K562 (cell line): ENCODE results near the gene LRRC4. TPM values are rescaled to one million over a fixed set of nuclear protein-coding genes. Genes with fewer than 3 reads are reported as not detected.

Experiments
- ATAC-seq: fragments of 200-7000 bp; cut with Tn5 transposase; 3 replicates; pipeline ENCODE4 v1.9.1; 2020; ENCODE audit warnings: moderate library complexity
- BruUV-seq: library from RNA; stranded (reverse); fragments of 400-500 nt; replicated peaks from 2 replicates; lab custom pipeline; 2021; lab: Mats Ljungman, UMichigan
- CTCF ChIA-PET: fragments of 300-600 bp; formaldehyde crosslinking; extraction: SDS; loops from one replicate; lab custom pipeline; 2021; ENCODE audit warnings: low intra/inter-chr PET ratio; lab: Yijun Ruan, JAX
- POLR2A ChIA-PET: fragments of 300-600, 350-650 bp; sonication (Branson Sonifier 250); formaldehyde crosslinking; extraction: SDS; loops from one replicate; lab custom pipeline; 2021; ENCODE audit warnings: antibody characterized with exemption, inconsistent platforms; lab: Yijun Ruan, JAX
- DNase-seq, 4 experiments: peaks; one replicate each; pipeline versions ENCODE4 v3.0.0 to v3.0.0-alpha.2; 2011 to 2018; ENCODE audit warnings: low spot score in 3 of 4, mixed read lengths in 3 of 4; ENCODE audit errors: extremely low read depth in 1 of 4
- FAIRE-seq: peaks from 2 replicates; lab custom pipeline; 2011; peaks lifted over from hg19 to GRCh38; lab: Jason Lieb, UNC
- H2AFZ ChIP-seq: 2 replicates; pipeline ENCODE4 v1.6.0; 2011; ENCODE audit warnings: low read depth, low read length, control low read depth, inconsistent platforms
- H3K27ac ChIP-seq: fragments of 200-600 bp; 3 replicates; pipeline ENCODE4 v1.8.0; 2011; ENCODE audit warnings: low read depth, mild to moderate bottlenecking, control low read depth, inconsistent platforms, low read length, moderate library complexity, mixed read lengths; ENCODE audit errors: extremely low read depth
- H3K27me3 ChIP-seq, 2 experiments: fragments of 300-600 bp in 1 of 2; 2 replicates in 1 of 2; 3 replicates in 1 of 2; pipeline versions ENCODE4 v1.6.0 to v1.8.0; 2011; ENCODE audit warnings: inconsistent platforms in 2 of 2, low read length in 2 of 2, mild to moderate bottlenecking in 1 of 2, mixed read lengths in 1 of 2, moderate library complexity in 1 of 2; ENCODE audit not compliant: control insufficient read depth in 2 of 2, insufficient read depth in 2 of 2
- H3K36me3 ChIP-seq: fragments of 300-600 bp; 3 replicates; pipeline ENCODE4 v1.8.0; 2011; ENCODE audit warnings: mild to moderate bottlenecking, low read length, inconsistent platforms; ENCODE audit not compliant: control insufficient read depth, insufficient read depth
- H3K4me1 ChIP-seq, 2 experiments: fragments of 200-600 bp in 1 of 2; replicated peaks in 1 of 2; 2 replicates in 1 of 2; 3 replicates in 1 of 2; pipeline versions ENCODE4 v1.5.1 to v1.8.0; 2011; ENCODE audit warnings: inconsistent platforms in 2 of 2, low read length in 2 of 2, mild to moderate bottlenecking in 1 of 2, mixed read lengths in 1 of 2, moderate library complexity in 1 of 2; ENCODE audit not compliant: control insufficient read depth in 2 of 2, insufficient read depth in 2 of 2
- H3K4me2 ChIP-seq: 2 replicates; pipeline ENCODE4 v1.6.1; 2011; ENCODE audit warnings: low read length, control low read depth, inconsistent platforms, mixed read lengths; ENCODE audit not compliant: insufficient read depth
- H3K4me3 ChIP-seq: fragments of 200-600 bp; sonication (generic), shearing (Covaris generic); 2 replicates; pipeline ENCODE4 v1.5.1; 2016; ENCODE audit warnings: control low read depth, inconsistent platforms
- H3K79me2 ChIP-seq: fragments of 200-600 bp; 3 replicates; pipeline ENCODE4 v1.8.0; 2011; ENCODE audit warnings: low read length, inconsistent platforms; ENCODE audit not compliant: control insufficient read depth, insufficient read depth
- H3K9ac ChIP-seq, 2 experiments: 2 replicates each; pipeline versions ENCODE4 v1.6.0 to v1.6.1; 2011; ENCODE audit warnings: low read depth in 2 of 2, low read length in 2 of 2, control low read depth in 1 of 2, inconsistent platforms in 1 of 2, mild to moderate bottlenecking in 1 of 2, mixed read lengths in 1 of 2; ENCODE audit not compliant: insufficient read depth in 1 of 2
- H3K9me1 ChIP-seq: one replicate; pipeline ENCODE4 v1.6.0; 2011; ENCODE audit warnings: inconsistent platforms, mild to moderate bottlenecking, low read length, moderate library complexity; ENCODE audit not compliant: control insufficient read depth, insufficient read depth
- H3K9me3 ChIP-seq: replicated peaks from 2 replicates; pipeline ENCODE4 v1.5.1; 2011; ENCODE audit warnings: low read depth, low read length, inconsistent platforms; ENCODE audit not compliant: control insufficient read depth, insufficient read depth
- H4K20me1 ChIP-seq: replicated peaks from 2 replicates; pipeline ENCODE4 v1.6.1; 2011; ENCODE audit warnings: low read length, inconsistent platforms, mixed read lengths; ENCODE audit not compliant: control insufficient read depth, insufficient read depth
- ASH1L ChIP-seq: fragments of 450-650 bp; IDR thresholded peaks from 2 replicates; pipeline ENCODE4 v1.6.1; 2018; ENCODE audit warnings: borderline replicate concordance, mild to moderate bottlenecking, low read depth; ENCODE audit not compliant: partially characterized antibody
- ATF1 ChIP-seq, 2 experiments: fragments of 450-650 bp in 1 of 2; IDR thresholded peaks; 2 replicates each; pipeline ENCODE4 v1.6.1; 2016; ENCODE audit warnings: missing compliant biosample characterization in 1 of 2, missing genetic modification characterization in 1 of 2
- CTCF ChIP-seq, 3 experiments: IDR thresholded peaks in 2 of 3; conservative IDR thresholded peaks in 1 of 3; 2 replicates each; pipeline ENCODE4 v1.5.1; 2011 to 2012; ENCODE audit warnings: low read length in 3 of 3, mild to moderate bottlenecking in 3 of 3, control low read depth in 2 of 3, improper control_type of control experiment in 1 of 3, inconsistent platforms in 1 of 3, low read depth in 1 of 3, mixed read lengths in 1 of 3, moderate library complexity in 1 of 3; ENCODE audit not compliant: insufficient read depth in 2 of 3
- FOXP4 ChIP-seq: sonication (generic); formaldehyde crosslinking; IDR thresholded peaks from 2 replicates; pipeline ENCODE4 v1.8.0; 2022; ENCODE audit warnings: mild to moderate bottlenecking, missing genetic modification reagents, borderline replicate concordance
- LARP7 ChIP-seq: fragments of 450-650 bp; IDR thresholded peaks from 2 replicates; pipeline ENCODE4 v1.6.1; 2016
- NCOA1 ChIP-seq: fragments of 450-650 bp; IDR thresholded peaks from 2 replicates; pipeline ENCODE4 v1.6.1; 2016; ENCODE audit warnings: low read depth
- NR1H2 ChIP-seq: sonication (generic); formaldehyde crosslinking; IDR thresholded peaks from 2 replicates; pipeline ENCODE4 v1.4.0; 2020; ENCODE audit warnings: mild to moderate bottlenecking, missing genetic modification reagents
- POLR2G ChIP-seq: fragments of 200-400 bp; formaldehyde crosslinking; IDR thresholded peaks from 2 replicates; pipeline ENCODE4 v1.6.1; 2017; ENCODE audit warnings: low read depth, mild to moderate bottlenecking, antibody characterized with exemption, low read length, moderate library complexity
- RBM22 ChIP-seq: fragments of 200-400 bp; formaldehyde crosslinking; IDR thresholded peaks from 2 replicates; pipeline ENCODE4 v1.6.1; 2018; ENCODE audit warnings: low read length, low read depth; ENCODE audit not compliant: poor library complexity, severe bottlenecking
- RHOXF2B ChIP-seq: fragments of 250-450 bp; sonication (Bioruptor Pico); conservative IDR thresholded peaks from 2 replicates; pipeline ENCODE4 v1.5.1; 2021
- ZNF239 ChIP-seq: fragments of 250-450 bp; sonication (Bioruptor Pico); IDR thresholded peaks from 2 replicates; pipeline ENCODE4 v1.4.0; 2020; ENCODE audit warnings: mild to moderate bottlenecking
- ZNF699 ChIP-seq: fragments of 250-450 bp; sonication (Bioruptor Pico); IDR thresholded peaks from 2 replicates; pipeline ENCODE4 v1.8.0; 2021; ENCODE audit warnings: mild to moderate bottlenecking, moderate library complexity; ENCODE audit not compliant: insufficient replicate concordance
- WGBS: fragments of 100-300 bp; shearing (Covaris generic); methylation state at CpG from one replicate; pipeline ENCODE4 v1.1.6; 2016; ENCODE audit warnings: low coverage, mixed read lengths; ENCODE audit not compliant: insufficient coverage; ENCODE audit errors: missing lambda C conversion rate; 5-methylcytosine and 5-hydroxymethylcytosine counted together
- in situ Hi-C: fragments of 300-500 bp; cut with MboI; formaldehyde crosslinking; loops from 4 replicates; pipeline ENCODE4 v1.15.0; 2018; ENCODE audit warnings: inconsistent platforms, mixed read lengths
- intact Hi-C: fragments of 100-400 bp; cut with micrococcal nuclease; formaldehyde crosslinking; loops from 2 replicates; pipeline ENCODE4 v1.14.2; 2022
- polyA plus RNA-seq, 8 experiments: library from polyadenylated mRNA; depleted of rRNA in 4 of 8; stranded (reverse) in 5 of 8; unstranded in 3 of 8; fragments of >200 nt; fragmentation: Nextera tagmentation in 2 of 8; fragmentation: Illumina TruSeq in 1 of 8; extraction: Ambion mirVana in 2 of 8; extraction: Trizol in 1 of 8; gene quantifications; 2 replicates each; pipeline versions ENCODE4 v1.2.1 to v1.2.3, GENCODE V29; 2011 to 2014; ENCODE audit warnings: inconsistent platforms in 1 of 8, missing spikeins in 1 of 8
- total RNA-seq, 7 experiments: library from RNA; depleted of rRNA in 6 of 7; stranded (reverse); fragments of >200 nt in 6 of 7; fragmentation: Illumina TruSeq in 2 of 7; extraction: Trizol in 2 of 7; gene quantifications; 2 replicates each; pipeline versions ENCODE4 v1.2.1 to v1.2.3, GENCODE V29; 2011 to 2021; ENCODE audit warnings: low replicate concordance in 1 of 7
- TF ChIP-seq, protein P1 (sequence below): fragments of 250-450 bp; sonication (Bioruptor Pico); IDR thresholded peaks from 2 replicates; pipeline ENCODE4 v1.8.0; 2021; ENCODE audit warnings: borderline replicate concordance, mild to moderate bottlenecking, moderate library complexity; ENCODE audit not compliant: poor library complexity, severe bottlenecking
- TF ChIP-seq, protein P2 (sequence below): sonication (generic); formaldehyde crosslinking; IDR thresholded peaks from 2 replicates; pipeline ENCODE4 v1.8.0; 2022; ENCODE audit warnings: missing genetic modification reagents, mild to moderate bottlenecking, moderate library complexity, borderline replicate concordance

The LRRC4 gene
- total and polyA plus RNA-seq, 9 of the 15 experiments (the other 6 are each of a cell fraction or from before 2014, with no cell fraction given): 0.04 to 0.11 TPM; not detected in 7

GRCh38 chr7:128071801-128072200 lies 40.6 kb upstream of the LRRC4 start:
- Histone ChIP-seq H3K9me1 (no peaks in the 10 kb centered on the region), H3K79me2 (no peaks in the 10 kb centered on the region), H3K27ac (no peak overlapping the region), H3K9ac (peak overlapping the region in 1 of 2 experiments; percentile 49; a peak in 2 of 4 replicates), H3K4me2 (no peak overlapping the region), H3K4me3 (no peak overlapping the region), H3K27me3 (no peaks in the 10 kb centered on the region), H3K4me1 (peaks cover 0 to 6% of the 10 kb centered on the region in 2 experiments; a peak in 1 of 5 replicates), H3K9me3 (no peaks in the 10 kb centered on the region), H2AFZ (no peak overlapping the region), H3K36me3 (peaks cover 51% of the 10 kb centered on the region), H4K20me1 (peaks cover 7% of the 10 kb centered on the region; the same call in 1 of the 2 replicates)
- in situ Hi-C loops: no loop called here
- no TSS peak for BruUV-seq
- ChIA-PET CTCF (no interaction called here), POLR2A (no interaction called here)
- FAIRE-seq (no peak), DNase-seq (no peak), ATAC-seq (no peak)
- intact Hi-C loops: no loop called here
- WGBS: 95% methylated on average over 11 of the region's 11 CpGs
- TF ChIP-seq, protein P1, sequence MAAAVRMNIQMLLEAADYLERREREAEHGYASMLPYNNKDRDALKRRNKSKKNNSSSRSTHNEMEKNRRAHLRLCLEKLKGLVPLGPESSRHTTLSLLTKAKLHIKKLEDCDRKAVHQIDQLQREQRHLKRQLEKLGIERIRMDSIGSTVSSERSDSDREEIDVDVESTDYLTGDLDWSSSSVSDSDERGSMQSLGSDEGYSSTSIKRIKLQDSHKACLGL (CRISPR knock-in tag): no peak
- TF ChIP-seq NR1H2 (CRISPR knock-in tag) (no peak), RHOXF2B (CRISPR knock-in tag) (no peak), CTCF (IDR thresholded peaks at IDR 0.05 in 2 of 3, conservative IDR thresholded peaks at IDR 0.05 in 1 of 3; ENCODE audit: insufficient read depth in 2 of 3, low read depth in 1 of 3, low read length in 3 of 3) (0 out of 6 replicates have a peak, but pooled peaks of 1 of the 3 experiments have one; percentile 2), ZNF239 (CRISPR knock-in tag) (no peak), LARP7 (no peak), ATF1 (CRISPR knock-in tag; IDR thresholded peaks at IDR 0.05) (no peak), ATF1 (tag; IDR thresholded peaks at IDR 0.05) (no peak), RBM22 (peak; percentile 69), ZNF699 (no peak), ASH1L (no peak), NCOA1 (no peak), POLR2G (0 out of 2 replicates have a peak, but pooled peaks have one; percentile 21), FOXP4 (CRISPR knock-in tag) (no peak)
- TF ChIP-seq, protein P2, sequence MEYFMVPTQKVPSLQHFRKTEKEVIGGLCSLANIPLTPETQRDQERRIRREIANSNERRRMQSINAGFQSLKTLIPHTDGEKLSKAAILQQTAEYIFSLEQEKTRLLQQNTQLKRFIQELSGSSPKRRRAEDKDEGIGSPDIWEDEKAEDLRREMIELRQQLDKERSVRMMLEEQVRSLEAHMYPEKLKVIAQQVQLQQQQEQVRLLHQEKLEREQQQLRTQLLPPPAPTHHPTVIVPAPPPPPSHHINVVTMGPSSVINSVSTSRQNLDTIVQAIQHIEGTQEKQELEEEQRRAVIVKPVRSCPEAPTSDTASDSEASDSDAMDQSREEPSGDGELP (CRISPR knock-in tag): no peak
